NCI-H1930 (cell line): ENCODE results near the gene NETO2.
"Not testable (repeated sequence)": the region's sequence is repeated elsewhere in the genome, so short reads cannot be mapped to it uniquely, and the experiment has no call there.

ENCODE experiments used
- DNase-seq, 2 experiments: peaks; one replicate each; lab custom pipeline; 2025; lab: John Stamatoyannopoulos, UW

Gene NETO2

DNA sequence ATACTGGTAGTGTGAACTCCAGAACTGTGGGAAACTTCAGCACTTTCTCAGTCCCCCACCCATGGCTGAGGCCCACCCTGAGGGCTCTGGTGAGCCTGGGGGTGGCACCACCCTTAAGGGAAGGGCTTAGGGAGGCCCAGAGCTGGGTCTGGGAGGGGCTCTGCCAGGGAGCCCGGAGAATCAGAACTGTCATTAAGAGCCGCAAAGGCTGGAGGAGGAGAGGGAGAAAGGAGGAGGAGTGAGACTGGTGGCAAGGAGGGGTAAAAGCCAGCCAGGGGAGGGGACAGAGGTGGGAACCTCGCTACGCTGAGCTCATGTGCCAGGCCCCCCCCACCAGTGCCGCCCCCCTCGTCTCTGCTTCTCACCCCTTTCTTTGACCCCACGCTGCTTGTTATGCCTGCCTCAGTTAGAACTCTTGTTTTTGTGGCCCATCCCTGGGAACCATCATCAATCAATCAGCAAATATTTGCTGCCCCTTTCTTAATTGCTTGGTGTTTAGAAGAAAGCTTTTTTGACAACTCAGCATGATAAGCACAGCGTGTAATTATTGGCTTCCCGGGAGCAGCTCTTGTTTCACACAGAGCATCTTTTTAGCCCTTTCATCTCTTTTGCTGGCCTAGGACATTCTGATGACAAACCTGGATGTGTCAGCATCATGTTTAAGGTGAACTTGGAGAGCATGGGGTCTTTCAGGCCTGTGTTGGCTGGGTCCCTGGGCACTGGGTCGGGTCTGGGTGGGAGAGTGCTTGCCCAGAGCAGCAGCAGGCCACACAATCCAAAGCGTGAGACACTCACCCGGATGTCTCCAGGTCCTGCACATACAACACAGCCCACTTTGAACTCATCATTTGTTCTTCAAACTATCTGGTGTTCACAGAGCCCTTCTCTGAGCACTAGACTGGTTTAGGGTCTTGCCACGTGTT lies 77.7 kb downstream of the NETO2 start:
- no peak for DNase-seq

DNA sequence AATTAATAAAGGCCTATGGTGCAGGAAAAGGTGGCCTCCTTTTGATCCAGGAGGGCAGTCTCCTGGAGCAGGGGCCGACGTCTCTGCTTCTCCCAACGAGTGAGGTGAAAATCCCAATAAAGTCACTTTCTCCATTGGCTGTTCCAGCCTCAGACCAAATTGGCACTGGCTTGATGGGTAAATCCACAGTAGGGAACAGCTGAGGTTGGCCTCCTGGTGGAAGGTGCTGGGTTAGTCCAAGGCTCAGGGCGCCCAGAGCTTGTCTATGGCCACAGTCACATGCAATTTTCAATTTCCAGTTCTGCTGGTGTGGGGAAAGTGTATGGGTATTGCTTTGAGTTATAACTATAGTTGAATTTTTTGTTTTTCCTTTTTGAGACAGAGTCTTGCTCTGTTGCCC lies 79.0 kb downstream of the NETO2 start:
- DNase-seq = no peak

DNA sequence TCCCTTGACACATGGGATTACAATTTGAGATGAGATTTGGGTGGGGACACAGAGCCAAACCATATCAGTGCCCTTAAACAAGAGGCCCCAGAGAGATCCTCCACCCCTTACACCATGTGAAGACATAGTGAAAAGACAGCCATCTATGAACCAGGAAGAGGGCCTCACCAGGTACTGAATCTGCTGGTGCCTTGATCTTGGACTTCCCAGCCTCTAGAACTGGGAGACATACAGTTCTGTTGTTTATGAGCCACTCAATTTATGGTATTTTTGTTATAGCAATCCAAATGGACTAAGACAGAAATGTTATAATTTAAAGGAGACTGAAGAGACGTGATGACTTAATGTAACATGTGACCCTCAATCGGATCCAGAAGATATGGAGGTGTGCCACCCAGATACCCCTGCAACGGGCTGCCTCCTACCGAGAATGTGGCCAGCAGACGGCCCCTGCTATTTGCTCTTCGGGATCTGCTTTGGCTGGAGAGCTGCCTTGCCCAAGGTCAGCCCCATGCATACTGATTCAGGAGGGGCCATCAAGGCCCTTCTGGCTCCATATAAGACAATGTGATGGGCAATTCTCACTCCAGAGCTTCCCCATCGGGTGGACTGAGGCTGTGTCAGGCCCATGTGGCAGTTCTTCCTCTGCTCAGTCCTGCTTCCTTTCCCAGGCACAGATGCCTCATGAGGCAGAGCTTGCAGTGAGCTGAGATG lies 80.6 kb downstream of the NETO2 start:
- DNase-seq = no peak

DNA sequence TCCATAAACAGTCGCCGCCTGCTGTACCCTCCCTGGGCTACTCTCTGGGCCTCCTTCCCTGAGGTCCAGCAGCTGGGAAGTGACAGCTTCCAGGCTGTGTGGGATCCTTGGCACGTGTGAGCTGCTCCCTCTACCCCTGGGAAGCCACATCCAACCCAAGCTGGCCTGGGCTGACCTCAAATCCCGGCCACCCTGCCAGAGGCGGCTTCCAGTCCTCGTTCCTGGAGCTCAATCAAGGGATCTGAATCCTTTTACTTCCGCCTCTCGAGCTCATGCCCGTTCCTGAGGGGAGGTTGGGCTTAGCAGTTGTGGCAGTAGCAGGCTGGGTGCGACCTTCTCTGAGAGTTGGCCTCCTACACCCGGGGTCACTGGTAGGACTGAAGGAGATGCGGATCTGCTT lies 82.5 kb downstream of the NETO2 start:
- DNase-seq = no peak

DNA sequence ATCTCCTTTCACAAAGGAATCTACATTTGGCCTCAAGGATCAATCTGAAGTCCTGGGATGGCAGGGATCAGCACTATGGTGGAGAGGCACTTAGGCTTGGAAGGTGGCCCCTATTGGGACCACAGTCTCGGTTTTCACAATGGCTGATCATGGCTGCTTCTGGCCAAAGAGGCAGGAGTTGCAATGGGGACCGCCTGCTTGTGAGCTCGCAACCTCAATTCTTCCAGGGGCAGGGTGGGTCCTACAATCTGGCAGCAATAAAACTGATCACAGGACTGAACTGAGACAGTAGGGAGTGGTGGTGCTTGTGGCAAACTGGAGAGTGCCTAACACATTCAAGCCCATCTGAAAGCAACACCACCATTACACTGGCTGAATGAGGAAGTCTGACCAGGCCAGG lies 83.1 kb downstream of the NETO2 start:
- no peak for DNase-seq

DNA sequence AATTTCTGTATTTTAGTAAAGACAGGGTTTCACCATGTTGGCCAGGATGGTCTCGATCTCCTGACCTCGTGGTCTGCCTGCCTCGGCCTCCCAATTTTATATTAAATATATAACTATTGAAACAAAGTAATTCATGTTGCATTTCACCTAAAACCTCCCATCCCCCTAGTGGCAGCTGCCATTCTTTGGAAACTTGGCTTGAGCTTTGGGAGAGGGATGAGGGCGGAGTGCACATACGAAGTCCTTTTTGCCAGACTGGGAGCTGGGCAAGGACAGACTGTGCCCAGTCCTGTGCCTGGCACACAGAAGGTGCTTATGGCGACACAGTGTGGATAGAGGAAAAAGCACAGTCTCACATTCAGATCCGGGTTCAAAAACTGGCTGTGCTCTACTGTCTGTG lies 83.8 kb downstream of the NETO2 start:
- DNase-seq = no peak

DNA sequence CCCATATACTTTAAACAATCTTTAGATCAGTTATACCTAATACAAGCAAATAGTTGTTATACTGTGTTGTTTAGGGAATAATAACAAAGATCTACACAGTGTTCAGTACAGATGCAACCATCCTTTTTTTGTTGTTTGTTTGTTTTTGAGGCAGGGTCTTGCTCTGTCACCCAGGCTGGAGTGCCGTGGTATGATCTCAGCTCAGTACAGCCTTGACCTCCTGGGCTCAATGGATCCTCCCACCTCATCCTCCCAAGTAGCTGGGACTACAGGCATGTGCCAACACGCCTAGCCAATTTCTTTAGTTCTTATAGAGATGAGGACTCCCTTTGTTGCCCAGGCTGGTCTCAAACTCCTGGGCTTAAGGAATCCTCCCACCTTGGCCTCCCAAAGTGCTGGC lies 84.6 kb downstream of the NETO2 start:
- not testable (repeated sequence) for DNase-seq

DNA sequence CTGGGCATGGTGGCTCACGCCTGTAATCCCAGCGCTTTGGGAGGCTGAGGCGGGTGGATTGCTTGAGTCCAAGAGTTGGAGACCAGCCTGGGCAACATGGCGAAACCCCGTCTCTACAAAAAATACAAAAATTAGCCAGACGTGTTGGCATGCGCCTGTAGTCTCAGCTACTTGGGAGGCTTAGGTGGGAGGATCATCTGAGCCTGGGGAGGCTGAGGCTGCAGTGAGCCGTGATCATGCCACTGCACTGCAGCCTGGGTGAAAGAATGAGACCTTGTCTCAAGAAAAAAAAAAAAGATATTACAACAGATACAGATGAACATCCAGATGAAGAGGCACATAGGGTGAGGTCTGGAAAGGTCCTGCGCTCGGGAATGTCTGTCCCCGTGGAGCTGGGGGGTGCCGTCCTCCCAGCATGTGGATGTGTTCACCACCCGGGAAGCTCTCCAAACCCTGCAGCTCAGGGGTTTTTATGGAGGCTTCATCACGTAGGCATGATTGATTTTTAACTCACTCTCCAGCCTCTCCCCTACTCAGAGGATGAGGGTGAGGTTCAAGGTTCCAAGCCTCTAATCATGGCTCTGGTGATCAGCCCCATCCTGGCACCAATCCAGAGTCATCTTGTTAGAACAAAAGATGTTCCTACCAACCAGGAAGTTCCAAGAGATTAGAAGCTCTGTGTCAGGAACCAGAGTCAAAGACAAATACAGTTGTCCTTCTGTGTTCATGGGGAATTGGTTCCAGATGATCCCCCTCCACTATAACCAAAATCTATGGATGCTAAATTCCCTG lies 85.3 kb downstream of the NETO2 start:
- no peak for DNase-seq

DNA sequence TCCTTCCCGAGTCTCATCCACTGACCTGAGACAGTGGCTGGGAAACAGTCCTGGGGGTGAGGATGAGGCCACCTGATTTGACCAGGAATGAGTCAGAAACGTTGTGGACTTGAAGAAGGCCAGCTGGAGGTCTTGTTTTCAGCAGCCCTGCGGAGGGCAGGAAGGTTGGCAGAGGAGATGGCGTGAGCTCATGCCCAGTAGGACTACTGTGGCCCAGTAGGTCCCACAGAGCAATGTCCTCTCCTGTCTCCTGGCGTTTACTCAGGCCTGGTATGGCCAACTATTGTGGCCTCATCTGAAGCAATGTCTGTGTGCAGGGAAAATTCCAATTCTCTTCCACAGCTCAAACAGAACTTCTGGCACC lies 86.1 kb downstream of the NETO2 start:
- DNase-seq = no peak

DNA sequence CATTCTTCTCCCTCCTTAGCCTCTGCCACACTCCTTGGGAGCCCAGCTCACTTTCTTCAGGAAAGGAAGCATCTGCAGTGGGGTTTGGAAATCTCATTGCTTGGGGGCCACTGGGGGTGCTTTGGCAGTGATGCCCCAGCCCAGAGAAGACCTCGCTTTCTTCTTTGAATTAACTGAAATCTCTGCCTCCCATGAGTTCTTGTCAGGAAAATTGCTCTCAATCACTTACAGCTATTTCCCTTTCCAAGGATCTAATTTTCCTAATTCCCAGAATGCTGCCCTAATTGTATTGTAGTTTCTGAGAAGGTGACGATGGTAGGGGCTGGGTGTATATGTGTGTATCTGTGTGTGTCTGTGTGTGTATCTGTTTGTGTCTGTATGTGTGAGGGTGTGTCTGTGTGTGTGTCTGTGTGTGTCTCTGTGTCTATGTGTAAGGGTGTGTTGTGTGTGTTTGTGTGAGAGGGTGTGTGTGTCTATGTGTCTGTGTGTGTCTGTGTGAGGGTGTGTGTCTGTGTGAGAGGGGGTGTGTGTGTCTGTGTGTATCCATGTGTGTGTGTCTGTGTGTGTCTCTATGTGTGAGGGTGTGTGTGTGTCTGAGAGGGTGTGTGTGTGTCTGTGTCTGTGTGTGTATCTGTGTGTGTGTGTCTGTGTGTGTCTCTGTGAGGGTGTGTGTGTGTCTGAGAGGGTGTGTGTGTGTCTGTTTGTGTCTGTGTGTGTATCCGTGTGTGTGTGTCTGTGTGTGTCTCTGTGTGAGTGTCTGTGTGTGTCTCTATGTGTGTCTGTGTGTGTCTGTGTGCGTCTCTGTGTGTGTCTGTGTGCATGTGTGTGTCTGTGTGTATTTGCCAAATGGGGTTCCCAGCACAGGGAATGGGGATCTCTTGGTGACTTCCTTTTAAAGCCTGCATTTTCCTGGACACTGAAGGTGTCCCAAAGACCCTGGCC lies 86.8 kb downstream of the NETO2 start:
- no peak for DNase-seq

DNA sequence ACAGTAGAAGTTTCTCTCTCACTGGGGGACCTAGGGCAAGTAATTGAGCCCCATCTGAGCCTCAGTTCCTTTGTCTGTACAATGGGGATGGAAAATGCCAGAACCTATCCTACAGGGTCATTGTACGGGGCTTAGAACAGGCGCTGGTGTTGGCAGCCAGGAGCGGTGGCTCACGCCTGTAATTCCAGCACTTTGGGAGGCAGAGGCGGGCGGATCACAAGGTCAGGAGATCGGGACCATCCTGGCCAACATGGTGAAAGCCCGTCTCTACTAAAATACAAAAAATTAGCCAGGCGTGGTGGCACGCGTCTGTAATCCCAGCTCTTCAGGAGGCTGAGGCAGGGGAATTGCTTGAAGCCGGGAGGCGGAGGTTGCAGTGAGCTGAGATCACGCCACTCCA lies 87.7 kb downstream of the NETO2 start:
- DNase-seq = not testable (repeated sequence)

DNA sequence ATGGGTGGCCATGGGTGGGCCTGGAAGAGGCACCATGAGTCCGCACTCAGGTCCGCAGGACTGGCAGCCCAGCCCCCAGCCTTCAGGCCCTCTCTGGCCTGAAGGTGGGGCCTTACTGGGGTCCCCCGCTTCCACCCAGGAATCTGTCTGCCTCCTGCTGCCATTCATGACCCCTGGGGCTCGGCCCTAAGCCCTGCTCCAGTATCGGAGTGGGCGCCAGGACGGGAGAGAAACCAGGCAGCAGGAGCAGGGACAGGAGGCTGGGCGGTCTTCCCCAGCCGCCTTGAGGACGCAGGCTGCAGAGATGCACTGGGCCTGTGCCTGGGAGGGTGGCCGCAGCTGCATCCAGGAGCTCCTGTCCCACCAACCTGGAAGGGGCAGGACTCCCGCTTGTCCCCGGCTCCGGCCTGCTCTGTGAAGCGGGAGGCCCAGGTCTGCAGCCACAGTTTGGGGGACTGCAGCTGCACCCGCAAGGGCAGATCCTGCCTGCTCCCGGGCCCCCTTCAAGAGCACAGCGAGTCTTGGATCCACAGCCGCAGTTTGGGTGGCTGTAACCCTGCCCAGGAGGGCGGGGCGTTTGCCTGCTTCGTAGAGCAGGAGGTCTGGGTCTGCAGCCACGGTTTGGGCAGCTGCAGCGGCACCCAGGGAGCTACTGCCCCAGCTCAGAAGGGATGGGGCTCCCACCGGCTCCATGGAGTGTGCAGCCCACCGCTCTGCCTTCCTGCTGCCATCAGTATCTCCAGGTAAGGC lies 88.4 kb downstream of the NETO2 start:
- DNase-seq = no peak

DNA sequence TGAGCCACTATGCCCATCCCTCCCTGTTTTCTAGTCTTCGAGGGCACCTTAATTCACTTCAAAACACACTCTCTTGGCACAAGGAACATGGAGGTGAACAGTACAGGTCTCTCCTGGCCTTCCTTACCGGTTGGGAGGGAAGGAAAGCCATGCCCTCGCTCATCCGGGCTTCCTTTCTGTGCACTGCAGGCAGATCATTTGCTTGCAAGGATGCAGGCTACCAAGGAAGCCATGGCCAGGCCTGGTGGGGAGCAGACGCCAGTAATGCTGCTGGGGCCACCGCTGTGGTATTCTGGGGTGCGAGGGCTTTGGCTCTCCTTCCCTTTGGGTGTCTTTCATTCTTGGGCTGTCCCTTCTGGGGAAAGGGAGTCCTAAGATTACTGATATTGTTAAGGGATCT lies 89.4 kb downstream of the NETO2 start:
- no peak for DNase-seq

DNA sequence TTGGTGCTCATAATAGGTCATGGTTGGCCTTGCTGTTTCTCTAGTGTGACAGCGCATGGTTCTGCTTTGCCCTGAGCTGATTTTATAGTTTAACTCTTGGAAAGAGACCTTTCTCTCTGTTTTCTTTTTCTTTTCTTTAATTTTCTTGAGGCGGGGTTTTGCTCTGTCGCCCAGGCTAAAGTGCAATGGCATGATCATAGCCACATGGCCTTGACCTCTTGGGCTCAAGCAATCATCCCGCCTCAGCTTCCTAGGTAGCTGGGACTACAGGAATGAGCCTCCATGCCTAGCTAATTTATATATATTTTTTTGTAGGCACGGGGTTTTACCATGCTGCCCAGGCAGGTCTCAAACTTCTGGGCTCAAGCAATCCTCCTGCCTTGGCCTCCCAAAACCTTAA lies 89.8 kb downstream of the NETO2 start:
- no peak for DNase-seq

DNA sequence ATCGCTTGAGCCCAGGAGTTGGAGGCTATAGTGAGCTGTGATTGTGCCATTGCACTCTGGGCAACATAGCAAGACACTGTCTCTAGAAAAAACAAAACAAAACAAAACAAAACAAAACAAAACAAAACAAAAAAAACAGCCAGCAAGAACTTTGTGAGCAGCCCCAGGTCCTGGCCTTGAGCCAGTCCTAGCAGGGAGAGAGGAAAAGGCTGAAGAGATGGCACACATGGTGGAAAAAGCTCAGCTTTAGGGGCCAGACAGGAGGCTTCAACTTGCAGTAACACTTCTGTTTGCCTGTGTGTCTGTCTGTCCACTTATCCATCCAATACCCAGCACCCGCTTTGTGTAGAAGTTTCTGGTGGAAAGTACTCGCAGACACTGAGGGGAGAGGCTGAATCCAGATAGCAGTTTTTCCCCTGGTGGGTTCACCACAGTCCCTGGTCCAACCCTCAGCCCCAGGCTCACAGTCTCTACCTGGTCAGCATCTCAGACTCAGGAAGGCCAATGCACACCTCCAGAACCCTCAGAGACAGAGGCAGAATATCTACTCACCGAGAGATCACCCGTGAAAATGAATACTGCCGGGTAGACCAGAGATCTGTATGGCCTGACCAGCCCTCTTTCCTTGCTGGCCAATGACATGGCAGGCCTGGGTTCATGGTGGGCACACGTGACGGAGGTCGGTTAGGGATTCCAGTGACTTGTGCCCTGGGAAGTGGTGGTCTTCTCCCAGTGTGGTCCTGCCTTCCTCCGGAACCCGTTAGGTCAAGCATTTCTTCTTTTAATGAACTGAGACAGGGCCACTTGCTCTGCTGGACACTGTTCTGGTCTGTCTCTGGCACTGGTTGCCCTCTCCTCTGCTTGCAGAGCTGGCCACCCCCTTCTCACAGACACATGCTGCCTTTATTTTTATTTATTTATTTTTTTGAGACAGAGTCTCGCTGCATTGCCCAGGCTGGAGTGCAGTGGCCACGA lies 90.8 kb downstream of the NETO2 start:
- no peak for DNase-seq

DNA sequence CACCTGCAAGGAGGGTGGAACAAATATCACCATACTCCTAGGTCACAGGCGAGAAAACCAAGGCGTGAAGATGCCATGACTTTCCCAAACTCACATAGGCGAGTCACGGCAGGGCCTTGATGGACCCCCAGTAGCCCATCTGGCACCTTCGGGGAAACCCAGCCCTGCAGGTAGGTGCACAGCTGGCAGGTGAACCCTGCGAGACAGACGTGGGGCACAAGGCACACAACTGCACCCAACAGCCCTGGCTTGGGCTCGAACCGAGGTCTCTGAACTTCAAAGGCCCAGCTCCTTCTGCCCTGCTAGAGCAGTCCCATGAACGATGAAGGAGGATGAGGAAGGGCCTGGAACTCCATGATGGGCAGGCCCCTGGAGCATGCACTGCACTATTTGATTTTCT lies 92.7 kb downstream of the NETO2 start:
- no peak for DNase-seq

DNA sequence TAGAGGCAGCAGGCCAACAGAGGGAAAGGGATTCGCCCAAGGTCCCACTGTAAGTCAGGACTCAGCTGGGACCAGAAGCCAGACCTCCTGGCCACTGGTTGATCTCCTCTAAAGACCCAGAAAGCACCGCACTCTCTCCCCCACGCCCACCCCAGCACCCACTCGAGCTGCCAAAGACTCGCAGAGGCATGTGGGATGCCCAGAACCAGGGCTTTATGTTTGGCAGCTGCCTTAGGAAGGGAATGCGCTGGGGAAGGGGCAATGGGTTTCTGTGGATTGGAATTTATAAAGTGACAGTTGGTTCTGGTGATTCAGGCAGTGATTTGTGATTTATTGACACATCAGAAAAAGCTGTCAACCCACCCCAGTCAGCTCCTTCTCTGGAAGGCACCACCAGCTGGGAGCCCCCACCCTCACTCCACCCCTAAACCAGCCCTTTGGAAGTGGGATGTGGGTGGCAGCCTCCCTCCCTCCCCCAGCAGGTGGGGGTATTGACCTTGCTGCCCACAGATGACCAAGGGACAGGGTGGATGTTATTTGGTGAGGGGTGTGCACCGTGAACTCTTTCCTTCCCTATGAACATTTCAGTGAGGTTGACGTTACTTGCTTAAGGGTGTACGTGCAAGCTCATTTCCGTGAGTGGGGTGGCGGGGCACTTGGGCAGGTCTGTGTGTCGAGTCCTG lies 93.7 kb downstream of the NETO2 start:
- DNase-seq = no peak

DNA sequence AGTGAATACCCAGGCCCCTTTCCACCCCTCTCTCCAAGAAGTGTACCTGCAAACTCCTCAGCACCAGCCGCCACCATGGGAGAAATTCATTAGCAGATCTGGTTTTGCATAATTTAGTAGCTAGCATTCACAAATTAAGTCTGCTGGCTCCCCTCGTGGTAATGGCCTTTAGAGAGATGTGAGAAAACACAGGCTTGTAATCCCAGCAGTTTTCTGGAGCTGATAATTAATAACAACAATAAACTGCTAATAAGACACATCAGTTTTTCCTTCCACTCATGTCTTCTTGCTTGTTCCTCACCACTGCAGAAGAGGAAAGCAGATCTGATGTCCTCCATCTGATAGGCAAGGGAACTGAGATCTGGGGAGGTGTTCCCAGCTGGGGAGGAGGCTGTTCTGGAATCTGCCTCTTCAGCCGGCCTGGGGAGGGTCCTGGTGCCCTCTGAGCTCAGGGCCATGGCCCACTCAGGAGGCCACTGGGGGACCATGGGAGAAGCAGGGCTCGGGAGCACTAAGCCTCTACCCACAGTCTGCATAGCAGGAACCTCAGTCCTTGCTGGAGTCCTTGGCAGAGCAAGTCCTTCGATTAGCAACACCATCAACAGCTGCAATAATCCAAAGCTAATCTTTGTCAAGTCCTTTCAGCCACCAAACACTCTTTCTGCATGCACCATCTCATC lies 96.1 kb downstream of the NETO2 start:
- no peak for DNase-seq
